K562 (cell line): ENCODE data around the gene ZNF780A. TPM values are rescaled to one million over a fixed set of nuclear protein-coding genes. Genes with fewer than 3 reads are reported as not detected.
A peak's percentile ranks its signal among the peaks of the same experiment; 100 is the strongest.

Experiments used
- ATAC-seq: fragments of 200-7000 bp; cut with Tn5 transposase; 3 replicates; pipeline ENCODE4 v1.9.1; 2020; ENCODE audit warnings: moderate library complexity
- BruUV-seq: library from RNA; stranded (reverse); fragments of 400-500 nt; replicated peaks from 2 replicates; lab custom pipeline; 2021; lab: Mats Ljungman, UMichigan
- CTCF ChIA-PET: fragments of 300-600 bp; formaldehyde crosslinking; extraction: SDS; loops from one replicate; lab custom pipeline; 2021; ENCODE audit warnings: low intra/inter-chr PET ratio; lab: Yijun Ruan, JAX
- POLR2A ChIA-PET: fragments of 300-600, 350-650 bp; sonication (Branson Sonifier 250); formaldehyde crosslinking; extraction: SDS; loops from one replicate; lab custom pipeline; 2021; ENCODE audit warnings: antibody characterized with exemption, inconsistent platforms; lab: Yijun Ruan, JAX
- DNase-seq, 4 experiments: peaks; one replicate each; pipeline versions ENCODE4 v3.0.0 to v3.0.0-alpha.2; 2011 to 2018; ENCODE audit warnings: low spot score in 3 of 4, mixed read lengths in 3 of 4; ENCODE audit errors: extremely low read depth in 1 of 4
- FAIRE-seq: peaks from 2 replicates; lab custom pipeline; 2011; peaks lifted over from hg19 to GRCh38; lab: Jason Lieb, UNC
- H2AFZ ChIP-seq: 2 replicates; pipeline ENCODE4 v1.6.0; 2011; ENCODE audit warnings: low read depth, low read length, control low read depth, inconsistent platforms
- H3K27ac ChIP-seq: fragments of 200-600 bp; 3 replicates; pipeline ENCODE4 v1.8.0; 2011; ENCODE audit warnings: low read depth, mild to moderate bottlenecking, control low read depth, inconsistent platforms, low read length, moderate library complexity, mixed read lengths; ENCODE audit errors: extremely low read depth
- H3K27me3 ChIP-seq, 2 experiments: fragments of 300-600 bp in 1 of 2; 2 replicates in 1 of 2; 3 replicates in 1 of 2; pipeline versions ENCODE4 v1.6.0 to v1.8.0; 2011; ENCODE audit warnings: inconsistent platforms in 2 of 2, low read length in 2 of 2, mild to moderate bottlenecking in 1 of 2, mixed read lengths in 1 of 2, moderate library complexity in 1 of 2; ENCODE audit not compliant: control insufficient read depth in 2 of 2, insufficient read depth in 2 of 2
- H3K36me3 ChIP-seq: fragments of 300-600 bp; 3 replicates; pipeline ENCODE4 v1.8.0; 2011; ENCODE audit warnings: mild to moderate bottlenecking, low read length, inconsistent platforms; ENCODE audit not compliant: control insufficient read depth, insufficient read depth
- H3K4me1 ChIP-seq, 2 experiments: fragments of 200-600 bp in 1 of 2; replicated peaks in 1 of 2; 2 replicates in 1 of 2; 3 replicates in 1 of 2; pipeline versions ENCODE4 v1.5.1 to v1.8.0; 2011; ENCODE audit warnings: inconsistent platforms in 2 of 2, low read length in 2 of 2, mild to moderate bottlenecking in 1 of 2, mixed read lengths in 1 of 2, moderate library complexity in 1 of 2; ENCODE audit not compliant: control insufficient read depth in 2 of 2, insufficient read depth in 2 of 2
- H3K4me2 ChIP-seq: 2 replicates; pipeline ENCODE4 v1.6.1; 2011; ENCODE audit warnings: low read length, control low read depth, inconsistent platforms, mixed read lengths; ENCODE audit not compliant: insufficient read depth
- H3K4me3 ChIP-seq: fragments of 200-600 bp; sonication (generic), shearing (Covaris generic); 2 replicates; pipeline ENCODE4 v1.5.1; 2016; ENCODE audit warnings: control low read depth, inconsistent platforms
- H3K79me2 ChIP-seq: fragments of 200-600 bp; 3 replicates; pipeline ENCODE4 v1.8.0; 2011; ENCODE audit warnings: low read length, inconsistent platforms; ENCODE audit not compliant: control insufficient read depth, insufficient read depth
- H3K9ac ChIP-seq, 2 experiments: 2 replicates each; pipeline versions ENCODE4 v1.6.0 to v1.6.1; 2011; ENCODE audit warnings: low read depth in 2 of 2, low read length in 2 of 2, control low read depth in 1 of 2, inconsistent platforms in 1 of 2, mild to moderate bottlenecking in 1 of 2, mixed read lengths in 1 of 2; ENCODE audit not compliant: insufficient read depth in 1 of 2
- H3K9me1 ChIP-seq: one replicate; pipeline ENCODE4 v1.6.0; 2011; ENCODE audit warnings: inconsistent platforms, mild to moderate bottlenecking, low read length, moderate library complexity; ENCODE audit not compliant: control insufficient read depth, insufficient read depth
- H3K9me3 ChIP-seq: replicated peaks from 2 replicates; pipeline ENCODE4 v1.5.1; 2011; ENCODE audit warnings: low read depth, low read length, inconsistent platforms; ENCODE audit not compliant: control insufficient read depth, insufficient read depth
- H4K20me1 ChIP-seq: replicated peaks from 2 replicates; pipeline ENCODE4 v1.6.1; 2011; ENCODE audit warnings: low read length, inconsistent platforms, mixed read lengths; ENCODE audit not compliant: control insufficient read depth, insufficient read depth
- C11orf30 ChIP-seq: fragments of 450-650 bp; IDR thresholded peaks from 2 replicates; pipeline ENCODE4 v1.6.1; 2016; ENCODE audit warnings: low read depth, mild to moderate bottlenecking
- CBFB ChIP-seq: sonication (generic); formaldehyde crosslinking; IDR thresholded peaks from 2 replicates; pipeline ENCODE4 v1.4.0; 2020; ENCODE audit warnings: mild to moderate bottlenecking, missing genetic modification reagents
- CHD2 ChIP-seq: IDR thresholded peaks from 2 replicates; pipeline ENCODE4 v1.6.1; 2011; ENCODE audit warnings: low read depth, low read length
- DPF2 ChIP-seq: fragments of 450-650 bp; IDR thresholded peaks from 2 replicates; pipeline ENCODE4 v1.6.1; 2016
- E2F1 ChIP-seq: sonication (generic); formaldehyde crosslinking; IDR thresholded peaks from 2 replicates; pipeline ENCODE4 v1.8.1; 2023; ENCODE audit warnings: mild to moderate bottlenecking, missing genetic modification reagents, moderate library complexity
- HCFC1 ChIP-seq: IDR thresholded peaks from 2 replicates; pipeline ENCODE4 v1.6.1; 2012; ENCODE audit warnings: low read depth, low read length, improper control_type of control experiment
- HLTF ChIP-seq: fragments of 450-650 bp; IDR thresholded peaks from 2 replicates; pipeline ENCODE4 v1.6.1; 2016
- HNRNPL ChIP-seq: fragments of 200-400 bp; formaldehyde crosslinking; IDR thresholded peaks from 2 replicates; pipeline ENCODE4 v1.6.1; 2017; ENCODE audit warnings: low read depth, mild to moderate bottlenecking, low read length
- ILK ChIP-seq: fragments of 450-650 bp; IDR thresholded peaks from 2 replicates; pipeline ENCODE4 v1.6.1; 2016; ENCODE audit warnings: missing genetic modification characterization, low read depth, mild to moderate bottlenecking, missing compliant biosample characterization, moderate library complexity, borderline replicate concordance
- NCOA4 ChIP-seq: fragments of 450-650 bp; IDR thresholded peaks from 2 replicates; pipeline ENCODE4 v1.6.1; 2018; ENCODE audit warnings: mild to moderate bottlenecking; ENCODE audit not compliant: partially characterized antibody
- PURB ChIP-seq: sonication (generic); formaldehyde crosslinking; IDR thresholded peaks from 2 replicates; pipeline ENCODE4 v1.9.0; 2021; ENCODE audit warnings: low read depth, mild to moderate bottlenecking, missing genetic modification reagents
- RBM14 ChIP-seq: fragments of 200-400 bp; formaldehyde crosslinking; IDR thresholded peaks from 2 replicates; pipeline ENCODE4 v1.6.1; 2018; ENCODE audit warnings: low read depth, mild to moderate bottlenecking, low read length, moderate library complexity, borderline replicate concordance; ENCODE audit not compliant: insufficient read depth
- SMARCC2 ChIP-seq: fragments of 450-650 bp; IDR thresholded peaks from 2 replicates; pipeline ENCODE4 v1.6.1; 2017; ENCODE audit warnings: antibody characterized with exemption, moderate library complexity, mild to moderate bottlenecking, low read depth
- ZNF316 ChIP-seq: fragments of 450-650 bp; IDR thresholded peaks from 2 replicates; pipeline ENCODE4 v1.6.1; 2016
- ZNF740 ChIP-seq, 3 experiments: fragments of 200-800 bp in 1 of 3; sonication (Bioruptor generic) in 1 of 3; sonication (generic) in 1 of 3; formaldehyde crosslinking in 1 of 3; IDR thresholded peaks; 2 replicates each; pipeline versions ENCODE4 v1.6.1 to v1.8.0; 2016 to 2022; ENCODE audit warnings: mild to moderate bottlenecking in 2 of 3, missing compliant biosample characterization in 2 of 3, missing genetic modification characterization in 2 of 3, missing genetic modification reagents in 1 of 3
- WGBS: fragments of 100-300 bp; shearing (Covaris generic); methylation state at CpG from one replicate; pipeline ENCODE4 v1.1.6; 2016; ENCODE audit warnings: low coverage, mixed read lengths; ENCODE audit not compliant: insufficient coverage; ENCODE audit errors: missing lambda C conversion rate; 5-methylcytosine and 5-hydroxymethylcytosine counted together
- in situ Hi-C: fragments of 300-500 bp; cut with MboI; formaldehyde crosslinking; loops from 4 replicates; pipeline ENCODE4 v1.15.0; 2018; ENCODE audit warnings: inconsistent platforms, mixed read lengths
- intact Hi-C: fragments of 100-400 bp; cut with micrococcal nuclease; formaldehyde crosslinking; loops from 2 replicates; pipeline ENCODE4 v1.14.2; 2022
- polyA plus RNA-seq, 8 experiments: library from polyadenylated mRNA; depleted of rRNA in 4 of 8; stranded (reverse) in 5 of 8; unstranded in 3 of 8; fragments of >200 nt; fragmentation: Nextera tagmentation in 2 of 8; fragmentation: Illumina TruSeq in 1 of 8; extraction: Ambion mirVana in 2 of 8; extraction: Trizol in 1 of 8; gene quantifications; 2 replicates each; pipeline versions ENCODE4 v1.2.1 to v1.2.3, GENCODE V29; 2011 to 2014; ENCODE audit warnings: inconsistent platforms in 1 of 8, missing spikeins in 1 of 8
- total RNA-seq, 7 experiments: library from RNA; depleted of rRNA in 6 of 7; stranded (reverse); fragments of >200 nt in 6 of 7; fragmentation: Illumina TruSeq in 2 of 7; extraction: Trizol in 2 of 7; gene quantifications; 2 replicates each; pipeline versions ENCODE4 v1.2.1 to v1.2.3, GENCODE V29; 2011 to 2021; ENCODE audit warnings: low replicate concordance in 1 of 7

ZNF780A gene
- total and polyA plus RNA-seq, 9 of the 15 experiments (the other 6 are each of a cell fraction or from before 2014, with no cell fraction given) = 11.7 to 36.1 (median 25.8) TPM

- TF ChIP-seq ZNF316 (peak; percentile 56), RBM14 (no peak), E2F1 (CRISPR knock-in tag) (no peak), C11orf30 (peak; percentile 20; the same call in 1 of the 2 replicates)
Observed at GRCh38 chr19:40104754-40105153, 14.0 kb upstream of the ZNF780A start (continued).

GRCh38 chr19:40103600-40103999 is 12.9 kb upstream of the ZNF780A start:
- Histone ChIP-seq H3K27ac (no peak overlapping the region), H3K79me2 (no peaks in the 10 kb centered on the region), H3K9me3 (no peaks in the 10 kb centered on the region), H3K4me3 (no peak overlapping the region), H3K9me1 (no peaks in the 10 kb centered on the region), H2AFZ (no peak overlapping the region), H3K9ac (no peak overlapping the region), H3K4me2 (no peak overlapping the region), H4K20me1 (no peaks in the 10 kb centered on the region), H3K4me1 (no peaks in the 10 kb centered on the region), H3K36me3 (no peaks in the 10 kb centered on the region), H3K27me3 (peaks cover 0 to 2% of the 10 kb centered on the region in 2 experiments; a peak in 1 of 5 replicates)
- intact Hi-C loops (no loop called here), in situ Hi-C loops (no loop called here)
- DNase-seq (no peak), ATAC-seq (no peak), FAIRE-seq (no peak)
- POLR2A ChIA-PET = interaction anchor here (0.6 kb wide), 1 partner anchor 57 kb away, joined by 3 read pairs; no protein-coding TSS in a partner anchor
- TF ChIP-seq ILK (tag) (no peak), ZNF740 (CRISPR knock-in tag; IDR thresholded peaks at IDR 0.05) (no peak), ZNF740 (tag; IDR thresholded peaks at IDR 0.05) (no peak), HNRNPL (no peak), SMARCC2 (no peak), CHD2 (no peak), DPF2 (no peak), NCOA4 (no peak), HCFC1 (no peak), HLTF (no peak), PURB (CRISPR knock-in tag) (no peak), CBFB (CRISPR knock-in tag) (no peak)
- no TSS peak for BruUV-seq
- CTCF ChIA-PET = no interaction called here
- 6% methylated on average over 4 of the region's 4 CpGs for WGBS
